ENCODE measurements around the gene NOP53.

DNA sequence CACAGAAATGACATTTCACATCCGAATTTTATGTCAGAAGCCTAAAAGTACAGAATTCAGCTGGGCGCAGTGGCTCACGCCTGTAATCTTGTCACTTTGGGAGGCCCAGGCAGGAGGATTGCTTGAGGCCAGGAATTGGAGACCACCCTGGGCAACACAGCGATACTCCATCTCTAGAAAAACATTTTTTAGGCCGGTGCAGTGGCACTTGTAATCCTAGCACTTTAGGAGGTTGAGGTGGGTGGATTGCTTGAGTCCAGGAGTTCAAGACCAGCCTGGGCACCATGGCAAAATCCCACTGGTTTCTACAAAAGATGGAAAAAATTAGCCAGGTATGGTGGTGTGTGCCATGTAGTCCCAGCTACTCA lies 15.3 kb downstream of the NOP53 start:
- TF ChIP-seq, protein P1, sequence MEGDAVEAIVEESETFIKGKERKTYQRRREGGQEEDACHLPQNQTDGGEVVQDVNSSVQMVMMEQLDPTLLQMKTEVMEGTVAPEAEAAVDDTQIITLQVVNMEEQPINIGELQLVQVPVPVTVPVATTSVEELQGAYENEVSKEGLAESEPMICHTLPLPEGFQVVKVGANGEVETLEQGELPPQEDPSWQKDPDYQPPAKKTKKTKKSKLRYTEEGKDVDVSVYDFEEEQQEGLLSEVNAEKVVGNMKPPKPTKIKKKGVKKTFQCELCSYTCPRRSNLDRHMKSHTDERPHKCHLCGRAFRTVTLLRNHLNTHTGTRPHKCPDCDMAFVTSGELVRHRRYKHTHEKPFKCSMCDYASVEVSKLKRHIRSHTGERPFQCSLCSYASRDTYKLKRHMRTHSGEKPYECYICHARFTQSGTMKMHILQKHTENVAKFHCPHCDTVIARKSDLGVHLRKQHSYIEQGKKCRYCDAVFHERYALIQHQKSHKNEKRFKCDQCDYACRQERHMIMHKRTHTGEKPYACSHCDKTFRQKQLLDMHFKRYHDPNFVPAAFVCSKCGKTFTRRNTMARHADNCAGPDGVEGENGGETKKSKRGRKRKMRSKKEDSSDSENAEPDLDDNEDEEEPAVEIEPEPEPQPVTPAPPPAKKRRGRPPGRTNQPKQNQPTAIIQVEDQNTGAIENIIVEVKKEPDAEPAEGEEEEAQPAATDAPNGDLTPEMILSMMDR (conservative IDR thresholded peaks at IDR 0.05; ENCODE audit: low read depth in 2 of 2): no peak
- TF ChIP-seq EZH2phosphoT487 (IDR thresholded peaks at IDR 0.05; ENCODE audit: unreplicated experiment) (no peak), ZNF114 (CRISPR knock-in tag; IDR thresholded peaks at IDR 0.05) (no peak), JUNB (IDR thresholded peaks at IDR 0.05; ENCODE audit: unreplicated experiment) (no peak), EZH2 (IDR thresholded peaks at IDR 0.05; ENCODE audit: low read depth, unreplicated experiment) (no peak), CREB1 (CRISPR knock-in tag; IDR thresholded peaks at IDR 0.05; ENCODE audit: low read depth) (no peak), ZNF331 (CRISPR knock-in tag; IDR thresholded peaks at IDR 0.05; ENCODE audit: low read depth) (no peak), POLR2AphosphoS5 (IDR thresholded peaks at IDR 0.05; ENCODE audit: low read depth) (no peak)
- TF ChIP-seq, protein P2, sequence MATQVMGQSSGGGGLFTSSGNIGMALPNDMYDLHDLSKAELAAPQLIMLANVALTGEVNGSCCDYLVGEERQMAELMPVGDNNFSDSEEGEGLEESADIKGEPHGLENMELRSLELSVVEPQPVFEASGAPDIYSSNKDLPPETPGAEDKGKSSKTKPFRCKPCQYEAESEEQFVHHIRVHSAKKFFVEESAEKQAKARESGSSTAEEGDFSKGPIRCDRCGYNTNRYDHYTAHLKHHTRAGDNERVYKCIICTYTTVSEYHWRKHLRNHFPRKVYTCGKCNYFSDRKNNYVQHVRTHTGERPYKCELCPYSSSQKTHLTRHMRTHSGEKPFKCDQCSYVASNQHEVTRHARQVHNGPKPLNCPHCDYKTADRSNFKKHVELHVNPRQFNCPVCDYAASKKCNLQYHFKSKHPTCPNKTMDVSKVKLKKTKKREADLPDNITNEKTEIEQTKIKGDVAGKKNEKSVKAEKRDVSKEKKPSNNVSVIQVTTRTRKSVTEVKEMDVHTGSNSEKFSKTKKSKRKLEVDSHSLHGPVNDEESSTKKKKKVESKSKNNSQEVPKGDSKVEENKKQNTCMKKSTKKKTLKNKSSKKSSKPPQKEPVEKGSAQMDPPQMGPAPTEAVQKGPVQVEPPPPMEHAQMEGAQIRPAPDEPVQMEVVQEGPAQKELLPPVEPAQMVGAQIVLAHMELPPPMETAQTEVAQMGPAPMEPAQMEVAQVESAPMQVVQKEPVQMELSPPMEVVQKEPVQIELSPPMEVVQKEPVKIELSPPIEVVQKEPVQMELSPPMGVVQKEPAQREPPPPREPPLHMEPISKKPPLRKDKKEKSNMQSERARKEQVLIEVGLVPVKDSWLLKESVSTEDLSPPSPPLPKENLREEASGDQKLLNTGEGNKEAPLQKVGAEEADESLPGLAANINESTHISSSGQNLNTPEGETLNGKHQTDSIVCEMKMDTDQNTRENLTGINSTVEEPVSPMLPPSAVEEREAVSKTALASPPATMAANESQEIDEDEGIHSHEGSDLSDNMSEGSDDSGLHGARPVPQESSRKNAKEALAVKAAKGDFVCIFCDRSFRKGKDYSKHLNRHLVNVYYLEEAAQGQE (IDR thresholded peaks at IDR 0.05; ENCODE audit: unreplicated experiment): no peak
- TF ChIP-seq, protein P3, sequence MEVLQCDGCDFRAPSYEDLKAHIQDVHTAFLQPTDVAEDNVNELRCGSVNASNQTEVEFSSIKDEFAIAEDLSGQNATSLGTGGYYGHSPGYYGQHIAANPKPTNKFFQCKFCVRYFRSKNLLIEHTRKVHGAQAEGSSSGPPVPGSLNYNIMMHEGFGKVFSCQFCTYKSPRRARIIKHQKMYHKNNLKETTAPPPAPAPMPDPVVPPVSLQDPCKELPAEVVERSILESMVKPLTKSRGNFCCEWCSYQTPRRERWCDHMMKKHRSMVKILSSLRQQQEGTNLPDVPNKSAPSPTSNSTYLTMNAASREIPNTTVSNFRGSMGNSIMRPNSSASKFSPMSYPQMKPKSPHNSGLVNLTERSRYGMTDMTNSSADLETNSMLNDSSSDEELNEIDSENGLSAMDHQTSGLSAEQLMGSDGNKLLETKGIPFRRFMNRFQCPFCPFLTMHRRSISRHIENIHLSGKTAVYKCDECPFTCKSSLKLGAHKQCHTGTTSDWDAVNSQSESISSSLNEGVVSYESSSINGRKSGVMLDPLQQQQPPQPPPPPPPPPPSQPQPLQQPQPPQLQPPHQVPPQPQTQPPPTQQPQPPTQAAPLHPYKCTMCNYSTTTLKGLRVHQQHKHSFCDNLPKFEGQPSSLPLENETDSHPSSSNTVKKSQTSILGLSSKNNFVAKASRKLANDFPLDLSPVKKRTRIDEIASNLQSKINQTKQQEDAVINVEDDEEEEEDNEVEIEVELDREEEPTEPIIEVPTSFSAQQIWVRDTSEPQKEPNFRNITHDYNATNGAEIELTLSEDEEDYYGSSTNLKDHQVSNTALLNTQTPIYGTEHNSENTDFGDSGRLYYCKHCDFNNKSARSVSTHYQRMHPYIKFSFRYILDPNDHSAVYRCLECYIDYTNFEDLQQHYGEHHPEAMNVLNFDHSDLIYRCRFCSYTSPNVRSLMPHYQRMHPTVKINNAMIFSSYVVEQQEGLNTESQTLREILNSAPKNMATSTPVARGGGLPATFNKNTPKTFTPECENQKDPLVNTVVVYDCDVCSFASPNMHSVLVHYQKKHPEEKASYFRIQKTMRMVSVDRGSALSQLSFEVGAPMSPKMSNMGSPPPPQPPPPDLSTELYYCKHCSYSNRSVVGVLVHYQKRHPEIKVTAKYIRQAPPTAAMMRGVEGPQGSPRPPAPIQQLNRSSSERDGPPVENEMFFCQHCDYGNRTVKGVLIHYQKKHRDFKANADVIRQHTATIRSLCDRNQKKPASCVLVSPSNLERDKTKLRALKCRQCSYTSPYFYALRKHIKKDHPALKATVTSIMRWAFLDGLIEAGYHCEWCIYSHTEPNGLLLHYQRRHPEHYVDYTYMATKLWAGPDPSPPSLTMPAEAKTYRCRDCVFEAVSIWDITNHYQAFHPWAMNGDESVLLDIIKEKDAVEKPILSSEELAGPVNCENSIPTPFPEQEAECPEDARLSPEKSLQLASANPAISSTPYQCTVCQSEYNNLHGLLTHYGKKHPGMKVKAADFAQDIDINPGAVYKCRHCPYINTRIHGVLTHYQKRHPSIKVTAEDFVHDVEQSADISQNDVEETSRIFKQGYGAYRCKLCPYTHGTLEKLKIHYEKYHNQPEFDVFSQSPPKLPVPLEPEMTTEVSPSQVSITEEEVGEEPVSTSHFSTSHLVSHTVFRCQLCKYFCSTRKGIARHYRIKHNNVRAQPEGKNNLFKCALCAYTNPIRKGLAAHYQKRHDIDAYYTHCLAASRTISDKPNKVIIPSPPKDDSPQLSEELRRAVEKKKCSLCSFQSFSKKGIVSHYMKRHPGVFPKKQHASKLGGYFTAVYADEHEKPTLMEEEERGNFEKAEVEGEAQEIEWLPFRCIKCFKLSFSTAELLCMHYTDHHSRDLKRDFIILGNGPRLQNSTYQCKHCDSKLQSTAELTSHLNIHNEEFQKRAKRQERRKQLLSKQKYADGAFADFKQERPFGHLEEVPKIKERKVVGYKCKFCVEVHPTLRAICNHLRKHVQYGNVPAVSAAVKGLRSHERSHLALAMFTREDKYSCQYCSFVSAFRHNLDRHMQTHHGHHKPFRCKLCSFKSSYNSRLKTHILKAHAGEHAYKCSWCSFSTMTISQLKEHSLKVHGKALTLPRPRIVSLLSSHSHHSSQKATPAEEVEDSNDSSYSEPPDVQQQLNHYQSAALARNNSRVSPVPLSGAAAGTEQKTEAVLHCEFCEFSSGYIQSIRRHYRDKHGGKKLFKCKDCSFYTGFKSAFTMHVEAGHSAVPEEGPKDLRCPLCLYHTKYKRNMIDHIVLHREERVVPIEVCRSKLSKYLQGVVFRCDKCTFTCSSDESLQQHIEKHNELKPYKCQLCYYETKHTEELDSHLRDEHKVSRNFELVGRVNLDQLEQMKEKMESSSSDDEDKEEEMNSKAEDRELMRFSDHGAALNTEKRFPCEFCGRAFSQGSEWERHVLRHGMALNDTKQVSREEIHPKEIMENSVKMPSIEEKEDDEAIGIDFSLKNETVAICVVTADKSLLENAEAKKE (CRISPR knock-in tag; IDR thresholded peaks at IDR 0.05): no peak
